K562 (cell line): ENCODE data around the gene TLX2.

ENCODE experiments used
- CTCF ChIP-seq, 3 experiments: IDR thresholded peaks in 2 of 3; conservative IDR thresholded peaks in 1 of 3; 2 replicates each; pipeline ENCODE4 v1.5.1; 2011 to 2012; ENCODE audit warnings: low read length in 3 of 3, mild to moderate bottlenecking in 3 of 3, control low read depth in 2 of 3, improper control_type of control experiment in 1 of 3, inconsistent platforms in 1 of 3, low read depth in 1 of 3, mixed read lengths in 1 of 3, moderate library complexity in 1 of 3; ENCODE audit not compliant: insufficient read depth in 2 of 3
- ZNF232 ChIP-seq: sonication (generic); formaldehyde crosslinking; IDR thresholded peaks from 2 replicates; pipeline ENCODE4 v1.8.0; 2022; ENCODE audit warnings: mild to moderate bottlenecking, missing genetic modification reagents

GRCh38 chr2:74524005-74524404, 9.8 kb downstream of the TLX2 start:
- TF ChIP-seq ZNF232 (CRISPR knock-in tag): no peak
- no peak for TF ChIP-seq CTCF (IDR thresholded peaks at IDR 0.05 in 2 of 3, conservative IDR thresholded peaks at IDR 0.05 in 1 of 3; ENCODE audit: insufficient read depth in 2 of 3, low read depth in 1 of 3, low read length in 3 of 3)
